SKM-1 treated with dmso at 0.1 percent for 144 hours (cell line): ENCODE results near the gene JAML.

Experiments used
- DNase-seq: peaks from one replicate; lab custom pipeline; 2025; ENCODE audit not compliant: unreplicated experiment; lab: John Stamatoyannopoulos, UW

JAML gene

DNA sequence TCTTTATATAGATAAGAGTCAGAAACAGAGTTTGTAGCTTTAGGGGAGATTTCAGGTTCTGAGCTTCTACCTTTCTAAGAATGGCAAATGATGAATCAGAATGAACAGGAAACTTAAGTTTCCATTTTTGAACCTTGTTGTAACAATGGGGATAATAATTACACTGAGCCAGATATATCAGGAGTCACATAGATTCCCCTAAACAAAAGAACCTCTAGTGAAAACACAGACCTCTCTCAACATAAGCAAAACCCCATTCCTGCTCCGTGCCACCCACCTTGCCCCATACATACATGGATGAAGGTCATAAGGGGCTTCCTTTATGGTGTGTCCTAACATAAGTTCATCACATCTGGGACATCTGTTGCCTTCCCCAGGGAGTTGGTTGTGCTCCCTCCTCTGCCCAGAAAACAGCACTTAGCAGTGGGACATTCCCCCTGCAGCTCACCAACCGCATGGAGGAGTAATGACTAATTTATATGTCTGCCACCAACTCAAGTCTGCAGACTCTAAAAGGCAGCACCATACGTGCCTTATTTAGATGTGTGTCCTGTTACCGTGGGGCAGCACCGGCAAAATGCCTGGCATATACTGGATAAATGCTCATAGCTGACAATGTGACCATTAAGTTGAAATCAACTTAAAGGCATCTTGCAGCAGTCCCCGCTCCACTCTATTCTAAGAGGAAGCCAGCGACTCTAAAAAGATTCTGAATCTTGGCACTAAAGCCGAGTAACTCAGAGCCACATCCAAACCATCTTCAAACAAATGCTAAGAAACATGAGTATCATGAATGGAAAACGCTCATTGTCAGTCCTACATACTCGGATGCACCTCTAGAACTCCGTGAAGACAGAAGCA, 8.0 kb downstream of the JAML start:
- DNase-seq, result no peak

DNA sequence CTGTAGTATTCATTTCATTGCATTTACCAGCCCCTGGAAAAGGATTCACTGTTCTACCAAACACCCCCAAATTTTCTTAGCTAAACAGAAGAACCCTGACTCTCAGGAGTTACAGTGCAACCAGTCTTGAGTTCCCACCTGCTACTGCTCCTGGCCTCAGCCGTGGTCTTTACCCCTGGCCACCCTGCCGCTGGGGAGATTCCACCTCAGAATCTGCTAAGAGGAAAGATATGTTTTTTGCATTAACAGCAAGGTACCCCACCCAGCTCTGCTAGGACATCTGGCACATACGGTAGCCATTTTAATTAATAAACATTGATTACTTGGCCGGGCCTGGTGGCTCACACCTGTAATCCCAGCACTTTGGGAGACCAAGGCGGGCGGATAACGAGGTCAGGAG, 9.0 kb downstream of the JAML start:
- DNase-seq, result no peak

DNA sequence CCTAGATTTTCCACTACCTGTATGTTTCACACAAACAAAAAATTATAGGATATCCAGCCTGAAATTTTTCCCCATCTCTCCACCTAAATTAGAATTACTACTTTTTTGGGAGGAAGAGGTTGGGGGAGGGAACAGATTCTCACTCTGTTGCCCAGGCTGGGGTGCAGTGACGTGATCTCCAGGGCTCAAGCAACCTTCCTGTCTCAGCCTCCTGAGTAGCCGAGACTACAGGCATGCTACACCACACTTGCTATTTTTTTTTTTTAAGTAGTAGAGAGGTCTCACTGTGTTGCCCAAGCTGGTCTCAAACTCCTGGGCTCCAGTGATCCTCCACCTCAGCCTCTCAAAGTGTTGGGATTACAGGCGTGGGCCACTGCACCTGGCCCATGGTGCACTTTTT, 9.5 kb downstream of the JAML start:
- DNase-seq, result no peak

DNA sequence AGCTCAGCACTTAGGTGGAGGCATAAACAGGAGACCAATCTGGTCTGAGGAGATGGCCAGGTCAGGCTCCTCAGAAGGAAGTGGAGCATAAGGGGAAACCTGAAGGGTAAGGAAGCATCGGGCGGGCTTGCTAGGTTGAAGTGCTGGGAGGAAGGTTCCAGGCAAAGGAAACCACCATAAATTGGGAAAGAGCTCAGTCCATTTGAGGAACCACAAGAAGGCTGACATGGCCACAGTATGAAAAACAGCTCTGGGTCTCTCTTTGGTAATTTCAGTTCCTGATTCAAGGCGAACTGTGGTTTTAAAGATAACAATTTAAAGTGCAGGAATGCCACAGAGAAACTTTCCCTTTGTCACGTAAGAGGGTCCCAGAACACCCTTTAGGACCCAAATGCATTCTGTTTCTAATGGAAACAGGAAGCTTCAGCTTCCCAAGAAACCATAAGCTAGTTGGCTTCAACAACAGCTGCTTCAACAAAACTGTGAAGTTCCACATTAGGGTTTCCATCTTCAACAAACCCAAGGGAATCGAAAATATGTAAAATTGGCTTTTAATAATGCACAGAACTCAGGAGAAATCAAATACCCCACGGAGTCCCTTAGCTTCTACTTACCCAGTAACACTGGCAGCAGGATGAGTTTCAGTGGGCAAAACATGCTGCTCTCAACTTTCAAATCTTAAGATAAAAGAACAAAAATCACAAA, 10.4 kb downstream of the JAML start:
- peak; percentile 98 for DNase-seq

DNA sequence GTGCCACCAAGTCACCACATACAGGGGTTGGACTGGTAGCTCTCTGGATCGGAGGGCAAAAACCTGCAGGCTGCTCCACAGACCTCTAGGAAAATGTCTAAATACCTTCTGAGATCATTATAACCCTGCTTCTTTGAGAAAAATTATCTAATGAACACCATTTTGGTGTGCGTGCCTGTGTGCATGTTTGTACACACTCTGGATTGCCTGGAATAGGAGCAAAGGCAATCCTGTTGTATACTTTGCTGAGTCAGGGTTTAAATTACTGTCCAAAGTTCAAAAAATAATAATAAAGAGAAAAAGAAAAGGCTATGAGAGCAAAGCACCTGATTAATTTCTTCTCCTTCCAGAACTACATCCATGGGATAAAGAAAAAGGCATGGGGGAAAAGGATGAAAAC, 11.0 kb downstream of the JAML start:
- no peak for DNase-seq

DNA sequence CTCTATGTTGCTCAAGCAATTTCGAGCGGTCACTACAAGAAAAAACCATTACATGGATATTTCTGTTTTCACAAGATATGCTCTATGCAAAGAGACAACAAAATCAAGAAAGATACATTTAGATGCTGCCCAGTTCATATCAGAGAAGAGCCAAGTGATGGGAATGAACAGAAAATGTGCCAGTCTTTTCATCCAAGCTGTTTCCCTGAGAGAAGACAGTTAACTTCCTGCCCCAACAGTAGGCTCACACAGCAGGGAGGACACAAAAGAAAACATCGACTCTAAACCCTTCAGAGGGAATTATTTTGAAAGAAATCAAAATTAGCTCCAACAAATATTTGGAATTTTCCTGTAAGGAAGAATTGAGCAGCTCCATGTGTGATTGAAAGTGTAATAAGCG, 11.6 kb downstream of the JAML start:
- no peak for DNase-seq

DNA sequence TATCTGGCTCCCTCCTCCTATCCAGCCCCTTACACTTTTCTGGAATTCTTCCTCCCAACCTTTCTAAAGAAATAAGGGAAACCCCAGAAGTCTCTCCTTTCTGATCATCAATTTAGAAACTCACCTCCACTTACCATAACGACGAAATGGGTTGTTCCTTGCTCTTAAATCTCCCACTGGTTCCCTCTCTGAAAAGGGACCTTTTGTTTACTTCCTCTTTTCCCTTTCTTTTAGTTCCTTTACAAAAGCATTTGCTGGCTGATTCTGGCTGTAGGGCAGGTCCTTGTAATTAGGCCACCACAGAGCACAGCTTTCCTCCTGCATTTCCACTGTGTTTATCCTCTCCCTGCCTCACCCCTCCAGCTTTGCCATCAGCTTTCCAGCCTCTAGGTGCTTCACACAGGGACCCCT, 12.0 kb downstream of the JAML start:
- peak; percentile 84 for DNase-seq

DNA sequence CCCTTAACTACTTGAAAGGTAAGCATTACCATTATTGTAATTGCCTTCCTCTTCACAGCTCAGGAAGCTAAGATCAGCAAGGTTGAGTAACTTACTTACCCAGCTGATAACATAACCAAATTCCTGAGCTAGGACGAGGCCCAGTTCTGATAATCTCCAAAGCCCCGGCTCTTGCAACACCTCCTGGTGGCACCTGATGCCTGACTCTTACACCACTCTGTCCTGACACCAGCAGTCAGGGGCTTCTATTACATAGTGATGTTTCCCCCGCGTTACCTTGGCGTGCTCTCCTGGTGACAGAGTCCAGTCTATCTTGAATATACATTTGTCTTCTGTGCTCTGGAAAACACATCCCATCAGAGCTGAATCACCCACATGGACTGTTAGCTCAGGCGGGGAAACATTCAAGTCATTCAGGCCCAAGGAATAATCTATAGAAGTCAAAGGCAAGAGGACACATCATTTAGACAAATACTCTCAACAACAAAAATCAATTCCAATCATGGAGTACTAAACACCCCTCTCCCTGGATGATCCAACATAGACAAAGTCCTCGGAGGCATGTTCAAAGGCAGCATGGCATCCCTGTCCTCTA, 12.6 kb downstream of the JAML start:
- DNase-seq, result peak; percentile 72

DNA sequence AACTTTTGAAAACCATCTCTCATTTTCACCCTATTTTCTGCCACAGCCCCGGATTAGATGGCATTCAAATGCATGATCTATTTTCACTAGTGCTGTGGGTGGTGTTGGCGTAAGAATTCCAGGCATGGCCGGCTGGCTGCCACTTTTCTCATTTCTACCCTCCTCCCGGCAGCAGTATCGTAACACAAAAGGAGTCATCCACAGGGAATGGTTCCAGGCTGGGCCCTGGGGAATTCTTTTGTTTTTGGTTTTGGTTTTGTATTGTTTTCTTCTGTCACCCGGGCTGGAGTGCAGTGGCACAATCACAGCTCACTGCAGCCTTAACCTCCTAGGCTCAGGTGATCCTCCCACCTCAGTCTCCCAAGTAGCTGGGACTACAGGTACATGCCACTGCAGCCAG, 13.8 kb downstream of the JAML start:
- DNase-seq, result no peak

DNA sequence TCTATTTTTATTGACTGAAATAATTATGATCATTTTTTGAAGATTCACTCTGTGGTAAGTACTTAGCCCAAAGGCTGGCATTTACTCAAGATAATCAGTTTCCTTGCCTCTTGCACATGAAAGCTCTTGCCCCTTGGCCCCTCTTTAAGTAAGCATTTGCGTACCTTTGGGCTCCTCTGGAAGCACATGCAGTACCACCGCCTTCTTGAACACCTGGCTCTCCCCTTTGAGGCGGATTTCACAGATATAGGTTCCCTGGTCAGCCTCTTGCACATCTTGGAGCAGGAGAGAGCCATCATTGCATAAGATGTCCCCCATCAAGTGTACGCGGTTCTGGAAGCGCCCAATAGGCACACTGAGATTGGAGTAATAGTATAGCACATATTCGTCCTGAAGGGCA, 14.5 kb downstream of the JAML start:
- no peak for DNase-seq

DNA sequence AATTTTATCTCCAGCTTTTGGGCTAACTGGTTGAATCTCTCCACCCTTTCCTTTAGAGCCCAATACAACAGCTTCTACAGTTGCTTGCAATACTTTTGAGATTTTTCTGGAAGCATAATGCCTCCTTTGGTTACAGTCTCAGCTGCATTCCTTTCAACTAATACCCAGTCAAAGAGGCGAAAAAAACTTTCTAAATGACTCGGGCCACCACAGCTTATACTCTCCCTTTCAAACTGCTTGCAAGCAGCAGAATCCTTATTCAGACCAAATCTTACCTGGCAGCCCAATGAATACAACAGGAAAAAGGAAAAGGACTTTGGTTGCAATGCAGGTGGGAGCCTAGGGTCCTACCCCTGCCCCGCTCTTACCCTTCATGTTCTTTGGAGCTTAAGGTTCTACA, 15.8 kb downstream of the JAML start:
- DNase-seq, result no peak

DNA sequence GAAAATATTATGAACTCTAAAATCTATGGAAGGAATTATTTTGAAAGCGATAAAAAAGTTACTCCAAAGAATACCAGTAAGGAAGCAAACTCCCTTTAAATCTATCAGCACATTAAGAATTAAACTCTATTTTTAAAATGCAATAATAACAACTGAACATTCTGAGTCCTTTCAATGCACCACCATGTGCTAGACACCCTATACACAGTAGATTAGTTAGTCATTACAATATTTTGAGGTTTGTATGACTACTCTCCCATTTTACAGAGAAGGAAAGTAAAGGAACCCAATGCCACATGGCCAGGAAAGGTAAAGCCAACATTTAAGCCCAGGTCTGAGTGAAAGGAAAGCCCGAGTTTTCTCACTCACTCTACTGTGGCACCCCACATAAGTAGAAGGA, 17.7 kb downstream of the JAML start:
- no peak for DNase-seq

DNA sequence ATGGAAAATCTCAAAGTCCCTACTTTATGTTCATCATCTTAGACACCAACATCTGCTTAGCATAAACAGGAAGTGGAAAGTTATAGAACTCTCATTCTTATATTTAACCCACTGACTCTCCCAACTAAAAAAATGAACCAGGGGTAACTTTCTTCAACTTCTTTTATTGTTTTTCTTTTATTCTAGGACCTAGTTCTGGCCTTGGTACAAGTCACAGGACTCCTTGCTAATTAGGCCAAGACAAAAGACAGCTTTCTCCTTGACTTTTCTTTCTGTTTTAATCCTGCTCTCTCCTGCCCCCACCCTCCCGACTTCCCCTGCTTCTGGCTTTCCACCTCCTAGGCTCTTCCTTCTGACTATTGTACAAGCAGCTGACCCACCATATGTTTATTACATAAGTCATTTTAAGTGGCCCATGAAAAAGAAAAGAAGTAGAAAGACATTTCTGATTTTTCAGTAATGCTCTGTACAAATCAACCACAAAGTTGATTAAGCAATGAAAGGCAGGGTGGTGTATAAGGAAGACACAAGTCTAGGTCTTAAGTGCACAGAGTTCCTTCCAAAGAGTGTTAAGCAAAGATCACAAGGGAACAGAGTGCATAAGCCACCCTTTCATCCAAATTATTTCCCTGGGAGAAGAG, 18.3 kb downstream of the JAML start:
- peak; percentile 82 for DNase-seq

DNA sequence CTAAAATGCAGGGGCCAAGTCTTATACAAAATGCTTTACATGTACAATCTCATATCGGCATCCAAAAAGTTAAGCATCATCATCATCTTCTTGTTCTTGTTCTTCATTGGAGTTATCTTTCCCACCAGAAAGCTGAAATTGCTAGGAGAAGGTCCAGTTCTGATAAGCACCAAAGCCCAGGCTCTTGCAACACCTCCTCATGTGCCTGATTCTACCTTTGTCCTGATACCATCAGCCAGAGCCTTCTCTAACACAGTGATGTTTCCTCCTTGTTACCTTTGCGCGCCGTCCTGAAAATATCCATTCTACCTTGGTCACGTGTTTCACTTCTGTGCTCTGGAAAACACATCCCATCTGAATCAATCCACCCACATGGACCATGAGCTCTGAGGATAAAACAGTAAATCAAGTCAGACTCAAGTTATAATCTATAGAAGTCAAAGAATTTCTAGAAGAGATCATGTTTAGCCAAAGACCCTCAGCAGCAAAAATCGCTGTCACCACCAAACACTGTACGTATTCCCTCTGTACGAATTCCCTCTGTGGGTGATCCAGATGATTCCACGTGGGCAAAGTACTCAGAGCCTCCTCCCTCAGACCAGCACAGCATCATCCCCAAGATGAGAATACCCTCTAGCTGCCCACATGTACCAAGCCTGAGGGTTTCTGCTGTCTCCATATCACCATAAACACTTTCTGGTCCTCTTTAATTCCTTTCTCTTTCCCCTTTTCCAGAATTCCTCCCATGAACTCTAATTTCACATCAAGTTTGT, 19.0 kb downstream of the JAML start:
- DNase-seq, result no peak

DNA sequence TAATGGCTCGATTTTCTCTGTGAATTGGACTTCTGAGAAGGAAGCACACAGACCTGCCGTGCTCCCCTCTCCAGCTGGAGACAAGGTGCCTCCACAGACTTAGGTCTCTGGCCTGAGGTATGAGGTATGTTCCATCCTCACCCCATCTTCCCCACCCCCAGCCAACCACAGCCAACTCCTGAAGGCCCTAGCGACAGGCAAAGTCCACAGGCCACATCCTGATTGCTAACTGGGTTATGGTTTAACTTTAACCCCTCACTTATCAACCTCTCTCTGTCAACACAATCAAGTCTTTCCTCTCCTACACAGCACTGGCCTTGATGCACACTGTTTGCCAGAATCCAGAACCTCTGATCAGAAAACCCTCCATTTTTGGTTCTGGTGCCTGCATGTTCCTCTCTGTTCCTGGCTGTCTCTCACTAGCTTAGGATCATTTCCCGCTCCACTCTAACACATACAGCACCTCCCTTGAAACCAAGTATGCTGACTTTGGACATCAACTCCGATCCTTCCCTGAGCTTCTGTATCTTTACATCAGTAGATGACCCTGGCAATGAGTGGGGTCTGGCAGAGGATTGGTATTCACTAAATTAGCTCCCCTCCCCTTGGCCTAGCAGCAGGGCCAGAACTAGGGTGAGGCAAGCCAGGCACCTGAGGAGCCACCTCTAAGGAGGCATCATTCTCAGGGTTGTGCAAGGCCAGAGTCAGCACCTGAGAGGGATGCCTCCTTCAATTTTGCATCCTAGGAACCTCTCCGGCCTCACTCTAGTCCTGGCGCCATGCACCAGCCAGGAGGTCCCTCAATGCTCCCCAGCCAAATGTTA, 22.0 kb downstream of the JAML start:
- no peak for DNase-seq

DNA sequence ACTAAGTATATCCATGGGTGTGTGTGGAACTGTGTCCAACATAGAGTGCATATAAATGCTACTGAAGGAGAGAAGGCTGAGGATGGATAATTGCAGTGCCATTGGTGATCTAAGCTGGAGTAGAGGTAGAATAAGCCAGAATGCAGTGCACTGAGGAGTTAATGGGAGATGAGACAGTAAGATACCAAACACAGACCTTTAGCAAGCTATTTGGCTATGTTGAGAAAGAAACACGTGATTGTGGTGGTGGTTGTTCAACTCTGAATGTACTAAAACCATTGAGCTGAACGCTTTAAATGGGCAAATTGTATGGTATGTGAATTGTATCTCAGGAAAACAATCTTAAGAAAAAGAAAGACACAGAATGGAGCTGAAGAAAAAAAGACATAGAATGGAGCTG, 22.8 kb downstream of the JAML start:
- DNase-seq, result no peak

DNA sequence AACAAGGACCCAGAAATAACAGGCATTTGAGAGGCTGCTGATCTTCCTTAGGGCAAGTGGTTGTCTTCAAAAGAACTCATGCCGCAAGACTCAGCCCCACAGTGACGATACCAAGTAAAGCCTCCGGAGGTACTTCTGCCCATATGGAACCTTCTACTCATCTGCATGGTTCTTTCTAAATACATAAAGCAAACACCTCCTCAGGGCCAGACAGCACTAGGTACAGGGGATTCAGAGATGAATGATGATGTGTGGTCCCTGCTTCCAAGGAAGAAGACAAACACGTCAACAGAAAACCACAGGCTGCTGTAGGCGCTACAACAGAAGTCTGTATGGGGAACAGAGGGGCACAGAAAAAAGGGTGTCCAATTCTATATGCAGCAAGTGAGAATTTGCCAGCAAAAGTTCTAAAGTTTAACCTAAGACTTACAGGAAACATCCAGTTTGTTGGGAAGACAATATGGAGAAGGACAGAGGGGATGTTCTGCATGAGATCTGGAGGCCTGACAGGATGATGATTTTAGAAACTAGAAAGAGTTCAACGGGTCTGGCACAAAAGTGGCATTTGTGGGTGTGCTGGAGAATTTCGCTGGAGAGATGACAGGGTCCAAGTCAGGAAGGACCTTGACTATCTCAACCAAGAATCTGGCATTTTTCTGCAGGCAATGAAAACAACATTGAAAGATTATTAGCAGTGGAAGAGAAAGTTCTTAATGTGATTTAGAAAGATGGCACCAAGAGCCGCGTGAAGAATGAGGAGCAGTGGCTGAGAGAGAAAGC, 23.7 kb downstream of the JAML start:
- no peak for DNase-seq

DNA sequence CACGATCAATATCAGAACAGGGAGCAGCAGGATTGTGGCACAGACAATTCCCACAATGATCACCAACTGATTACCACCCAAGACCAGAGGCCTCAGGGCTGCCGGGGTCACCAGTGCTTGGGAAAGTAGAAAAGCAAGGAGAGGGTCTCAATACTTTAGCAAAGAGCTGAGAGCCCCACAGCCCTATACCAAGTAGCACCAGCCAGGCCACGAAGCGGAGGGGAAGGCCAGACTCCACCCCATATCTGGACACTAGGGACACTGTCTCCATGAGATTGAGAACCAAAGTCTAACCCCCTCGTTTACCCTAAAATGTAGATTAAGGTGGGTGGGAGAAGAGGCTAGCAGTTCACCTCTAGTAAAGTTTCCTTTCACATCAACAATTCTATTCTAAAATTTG, 24.3 kb downstream of the JAML start:
- DNase-seq, result no peak

DNA sequence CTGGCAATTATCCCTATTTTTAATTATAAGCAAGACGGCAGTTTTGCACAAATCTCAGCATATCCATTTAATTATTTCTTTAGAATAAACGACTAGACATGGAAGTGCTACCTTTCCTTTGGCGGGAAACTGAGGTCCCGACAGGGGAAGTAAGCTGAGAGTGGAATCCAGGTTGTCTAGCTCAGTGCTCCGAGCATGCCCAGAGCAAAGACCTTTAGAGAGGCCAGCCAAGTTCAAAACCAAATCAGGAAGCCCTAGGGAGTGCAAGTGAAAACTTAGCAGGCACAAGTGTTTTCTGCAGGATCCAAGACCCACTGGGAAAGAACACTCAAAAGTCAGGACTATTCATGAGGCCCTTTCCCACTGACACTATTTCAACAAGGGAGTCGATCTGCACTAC, 25.7 kb downstream of the JAML start:
- DNase-seq, result no peak
